Endothelial cell (in vitro differentiated cells): ENCODE measurements around the gene TOP3B. TPM values are rescaled to one million over a fixed set of nuclear protein-coding genes. Genes with fewer than 3 reads are reported as not detected.
A peak's percentile ranks its signal among the peaks of the same experiment; 100 is the strongest.

Source experiments
- DNase-seq: peaks from one replicate; pipeline ENCODE4 v3.0.0; 2021; ENCODE audit warnings: low spot score
- H3K27ac Mint-ChIP-seq: one replicate; pipeline ENCODE4 v1.8.0; 2021; ENCODE audit warnings: mixed read lengths, inconsistent platforms; ENCODE audit not compliant: unreplicated experiment
- H3K27me3 Mint-ChIP-seq: one replicate; pipeline ENCODE4 v1.8.0; 2021; ENCODE audit warnings: mild to moderate bottlenecking, moderate library complexity, mixed read lengths, inconsistent platforms; ENCODE audit not compliant: unreplicated experiment
- H3K36me3 Mint-ChIP-seq: one replicate; pipeline ENCODE4 v1.8.0; 2021; ENCODE audit warnings: mild to moderate bottlenecking, low read depth, mixed read lengths, inconsistent platforms; ENCODE audit not compliant: unreplicated experiment
- H3K4me1 Mint-ChIP-seq: one replicate; pipeline ENCODE4 v1.8.0; 2021; ENCODE audit warnings: mild to moderate bottlenecking, mixed read lengths, inconsistent platforms; ENCODE audit not compliant: unreplicated experiment
- H3K4me3 Mint-ChIP-seq: one replicate; pipeline ENCODE4 v1.8.0; 2021; ENCODE audit warnings: mild to moderate bottlenecking, mixed read lengths, inconsistent platforms; ENCODE audit not compliant: unreplicated experiment
- H3K9me3 Mint-ChIP-seq: one replicate; pipeline ENCODE4 v1.8.0; 2021; ENCODE audit warnings: mixed read lengths, inconsistent platforms; ENCODE audit not compliant: unreplicated experiment
- CTCF ChIP-seq: fragments of 200-600 bp; sonication (generic); IDR thresholded peaks from one replicate; pipeline ENCODE4 v1.5.0; 2021; ENCODE audit warnings: antibody characterized with exemption; ENCODE audit not compliant: unreplicated experiment
- total RNA-seq: library from RNA; stranded (reverse); fragmentation: NEBNext Ultra II Directional; extraction: Animal tissue kit (Norgen Biotek cat#: 25700); gene quantifications from one replicate; pipeline ENCODE4 v1.2.1, GENCODE V29; 2021; ENCODE audit not compliant: unreplicated experiment

Gene TOP3B
- total RNA-seq, 1 donor from 2014 or later: 55.6 TPM

- H3K27me3 Mint-ChIP-seq: peaks cover 12% of the 10 kb centered on the region
- peaks cover 68% of the 10 kb centered on the region for H3K4me1 Mint-ChIP-seq
- peak; percentile 99 for DNase-seq
- peaks cover 56% of the 10 kb centered on the region for H3K36me3 Mint-ChIP-seq
- no peaks in the 10 kb centered on the region for H3K9me3 Mint-ChIP-seq
- TF ChIP-seq CTCF: peak; percentile 100
- H3K4me3 Mint-ChIP-seq: peak overlapping the region; percentile 67
- peak overlapping the region; percentile 99 for H3K27ac Mint-ChIP-seq
Measured at GRCh38 chr22:21938071-21938822, 44.3 kb downstream of the TOP3B start.

- H3K27ac Mint-ChIP-seq: peak overlapping the region; percentile 99
- peaks cover 55% of the 10 kb centered on the region for H3K36me3 Mint-ChIP-seq
- H3K4me3 Mint-ChIP-seq: peak overlapping the region; percentile 56
- no peak for DNase-seq
- H3K27me3 Mint-ChIP-seq: peaks cover 15% of the 10 kb centered on the region
- TF ChIP-seq CTCF: no peak
- peaks cover 63% of the 10 kb centered on the region for H3K4me1 Mint-ChIP-seq
- H3K9me3 Mint-ChIP-seq: no peaks in the 10 kb centered on the region
Measured at GRCh38 chr22:21937821-21938070, 44.8 kb downstream of the TOP3B start.

- TF ChIP-seq CTCF: no peak
- Mint-ChIP-seq H3K9me3 (no peaks in the 10 kb centered on the region), H3K27me3 (peaks cover 15% of the 10 kb centered on the region), H3K4me1 (peaks cover 59% of the 10 kb centered on the region), H3K36me3 (peaks cover 59% of the 10 kb centered on the region), H3K27ac (peak overlapping the region; percentile 99), H3K4me3 (peak overlapping the region; percentile 48)
- DNase-seq: no peak
Measured at GRCh38 chr22:21937041-21937820, 45.4 kb downstream of the TOP3B start.

- H3K27me3 Mint-ChIP-seq: peaks cover 15% of the 10 kb centered on the region
Measured at GRCh38 chr22:21936151-21936775, 46.3 kb downstream of the TOP3B start.

More at GRCh38 chr22:21936151-21936775, 46.3 kb downstream of the TOP3B start:
- no peaks in the 10 kb centered on the region for H3K9me3 Mint-ChIP-seq
- H3K27ac Mint-ChIP-seq: peak overlapping the region; percentile 86
- peaks cover 55% of the 10 kb centered on the region for H3K36me3 Mint-ChIP-seq
- DNase-seq: no peak
- H3K4me1 Mint-ChIP-seq: peaks cover 49% of the 10 kb centered on the region
- H3K4me3 Mint-ChIP-seq: peak overlapping the region; percentile 48
- TF ChIP-seq CTCF: no peak
